ENCODE data around the gene LASP1.
A peak's percentile ranks its signal among the peaks of the same experiment; 100 is the strongest.

LASP1 gene

GRCh38 chr17:38870259-38871165 lies 654 bp downstream of the LASP1 start:
- DNase-seq: peak; percentile 90

GRCh38 chr17:38871247-38872015 lies 1.6 kb downstream of the LASP1 start:
- peak; percentile 94 for DNase-seq

DNA sequence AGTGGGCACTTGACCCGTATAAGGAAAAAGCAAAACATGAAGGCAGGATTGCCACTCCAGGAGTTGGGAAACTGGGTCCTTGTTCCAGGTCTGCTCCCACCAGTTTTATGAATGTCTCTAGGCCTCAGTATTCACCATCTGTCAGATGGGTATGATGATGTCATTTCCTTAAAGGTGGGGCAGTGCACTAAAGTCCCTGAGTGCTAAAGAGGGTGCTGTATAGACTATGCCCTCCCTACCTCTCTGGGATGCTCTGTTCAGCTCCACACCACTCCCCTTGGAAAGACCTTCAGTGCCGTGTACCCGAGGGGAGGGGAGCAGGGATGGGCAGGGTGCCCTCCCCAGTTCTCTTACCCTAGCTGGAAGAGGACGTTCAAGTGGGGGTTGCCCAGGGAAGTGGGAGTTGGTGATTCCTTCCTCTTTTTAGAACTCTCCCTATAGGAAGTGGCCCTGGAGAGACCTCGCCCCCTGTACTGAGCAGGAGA lies 2.2 kb downstream of the LASP1 start:
- DNase-seq: no peak

DNA sequence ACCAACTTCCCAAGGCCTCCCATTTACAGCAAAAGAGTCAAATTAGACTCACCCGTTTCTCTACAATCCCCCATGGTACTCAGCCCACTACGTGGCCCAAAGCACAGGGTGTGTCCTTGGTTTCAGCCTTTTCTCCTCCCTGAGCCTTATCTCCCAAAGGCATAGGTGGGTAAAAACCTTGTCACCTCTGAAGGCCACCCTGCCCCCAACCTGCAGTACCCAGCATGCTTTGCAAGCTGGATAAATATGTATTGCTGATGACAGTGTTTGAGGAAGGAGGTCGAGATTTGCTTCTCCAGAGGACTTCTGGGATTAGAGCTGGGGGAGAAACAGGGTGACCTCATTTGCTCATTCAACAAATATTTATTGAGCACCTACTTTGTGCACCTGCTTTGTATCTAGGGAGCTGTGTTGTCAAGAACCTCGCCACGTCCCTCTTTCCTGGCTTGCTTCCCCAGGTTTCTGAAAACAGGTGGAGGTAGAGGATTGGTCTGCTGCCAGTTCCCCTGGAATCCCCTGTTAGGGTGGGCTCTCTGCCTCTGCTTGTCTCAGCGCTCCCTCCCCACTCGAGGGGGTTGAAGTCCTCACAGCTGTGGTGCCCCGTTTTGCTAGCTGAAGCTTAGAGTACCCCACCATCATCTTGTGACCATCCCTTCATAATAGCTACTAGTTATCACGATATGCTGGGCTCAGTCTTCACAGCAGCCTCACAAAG lies 3.0 kb downstream of the LASP1 start:
- DNase-seq: peak; percentile 42

GRCh38 chr17:38873640-38874380 lies 4.0 kb downstream of the LASP1 start:
- DNase-seq: no peak

DNA sequence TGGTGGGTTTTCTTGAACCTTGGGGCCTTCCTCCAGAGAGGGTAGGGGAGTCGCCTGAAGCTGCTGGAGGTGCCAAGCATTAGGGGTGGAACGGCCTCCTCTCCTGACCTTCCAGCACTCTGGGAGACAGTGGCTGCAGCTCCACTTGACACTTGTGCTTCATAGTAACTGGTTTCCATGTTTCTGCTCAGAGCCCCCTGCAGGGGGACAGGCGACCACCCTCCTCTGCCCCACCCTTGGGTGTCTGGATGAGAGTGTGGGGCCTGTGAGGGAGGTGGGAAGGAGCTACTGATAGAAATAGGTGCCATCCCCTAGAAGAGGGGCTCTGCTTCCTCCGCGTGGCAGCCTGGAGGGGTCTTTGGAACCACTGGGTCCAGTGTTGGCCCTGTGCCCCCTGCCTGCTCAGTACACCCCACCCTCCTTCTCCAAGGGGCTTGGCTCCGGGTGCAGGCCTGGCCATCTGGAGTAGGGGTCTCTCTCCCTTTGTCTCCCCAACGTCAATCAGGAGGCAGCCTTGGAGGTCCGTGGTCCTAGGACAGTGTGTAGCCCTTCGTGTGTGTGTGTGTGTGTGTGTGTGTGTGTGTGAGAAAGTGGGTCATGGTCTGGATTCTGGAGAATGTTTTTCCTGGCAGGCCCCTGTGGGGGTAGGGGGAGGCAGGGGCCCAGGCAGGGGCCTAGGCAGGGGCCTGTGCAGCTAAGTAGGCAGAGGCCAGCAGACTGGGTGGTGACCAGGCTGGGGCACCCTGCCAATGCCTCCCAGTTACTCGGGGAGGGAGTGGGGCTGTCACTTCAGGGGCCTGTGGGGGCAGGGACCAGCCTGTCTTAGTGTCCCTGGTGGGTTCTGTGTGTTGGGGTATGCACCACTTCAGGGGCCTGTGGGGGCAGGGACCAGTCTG lies 4.9 kb downstream of the LASP1 start:
- peak; percentile 55 for DNase-seq

DNA sequence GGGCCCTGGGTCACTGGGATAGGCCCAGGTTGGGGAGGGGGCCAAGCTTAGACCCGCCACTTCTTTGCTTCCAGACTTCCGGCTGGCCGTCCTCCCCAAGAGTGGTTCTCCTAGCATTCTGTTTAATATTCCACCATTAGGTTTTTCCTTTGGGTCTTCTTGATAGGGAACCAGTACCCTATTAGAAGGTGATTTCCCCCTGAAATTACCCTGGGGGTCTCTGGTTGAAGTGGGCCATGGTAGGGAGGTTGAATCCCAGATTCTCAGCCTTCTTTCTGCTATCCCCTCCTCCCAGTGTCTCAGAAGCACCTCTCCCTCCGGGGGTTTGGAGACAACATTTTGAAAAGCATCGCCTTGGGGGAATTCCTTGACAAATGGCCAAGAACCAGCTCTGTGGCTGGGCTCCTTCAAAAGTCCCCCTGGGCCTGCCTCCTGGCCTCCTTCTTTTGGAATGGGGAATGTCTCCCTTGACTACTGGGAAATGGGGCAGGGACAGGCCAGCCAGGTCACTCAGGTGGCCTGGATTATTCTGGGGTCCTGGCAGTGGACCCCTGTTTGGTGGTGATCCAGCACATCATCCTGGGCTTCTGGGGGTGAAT lies 5.7 kb downstream of the LASP1 start:
- DNase-seq: no peak

GRCh38 chr17:38877130-38877851 lies 7.4 kb downstream of the LASP1 start:
- DNase-seq: no peak

GRCh38 chr17:38879878-38880665 lies 10.2 kb downstream of the LASP1 start:
- DNase-seq: no peak

DNA sequence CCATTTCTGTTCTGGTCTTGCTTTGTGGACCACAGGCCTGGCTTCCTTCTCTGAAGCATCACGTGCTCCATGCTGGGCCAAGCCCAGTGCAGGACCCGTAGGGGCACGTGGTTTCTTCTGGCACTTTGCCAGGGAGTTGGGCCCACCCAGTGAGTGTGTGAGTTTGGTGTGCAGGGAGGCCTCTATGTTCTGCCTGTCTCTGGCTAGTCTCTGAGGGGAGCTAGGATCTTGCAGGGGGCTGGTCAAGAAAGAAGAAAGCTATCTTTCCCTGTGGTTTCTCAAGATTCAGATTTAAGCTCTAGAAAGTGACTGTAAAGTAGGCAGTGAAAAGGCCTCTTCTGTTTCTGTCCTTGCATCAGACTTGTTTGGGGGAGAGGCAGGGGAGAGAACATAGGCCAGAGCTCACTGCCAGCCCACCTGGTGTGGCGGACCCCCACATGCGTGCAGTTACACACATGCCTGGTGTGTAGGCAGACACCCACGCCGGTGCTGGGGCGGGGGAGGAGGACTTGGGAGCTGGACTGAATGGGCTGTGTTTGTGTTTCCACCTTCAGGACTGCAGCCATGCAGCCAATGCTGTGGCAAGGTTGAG lies 11.8 kb downstream of the LASP1 start:
- DNase-seq: peak; percentile 93

DNA sequence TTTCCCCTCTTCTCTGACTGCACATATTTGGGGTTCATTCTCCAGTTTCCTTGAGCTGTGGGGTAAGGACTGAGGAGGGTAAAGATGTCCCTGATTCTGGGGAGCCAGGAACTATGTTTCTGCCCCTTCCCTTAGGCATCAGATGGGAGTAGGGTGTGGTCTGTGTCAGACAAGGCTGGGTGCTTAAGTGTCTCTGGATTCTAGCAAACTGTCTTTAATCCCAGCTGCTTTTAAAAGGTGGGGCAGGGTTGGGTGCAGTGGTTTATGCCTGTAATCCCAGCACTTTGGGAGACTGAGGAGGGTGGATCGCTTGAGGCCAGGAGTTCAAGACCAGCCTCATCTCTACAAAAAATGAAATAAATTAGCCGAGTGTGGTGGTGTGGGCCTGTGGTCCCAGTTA lies 13.0 kb downstream of the LASP1 start:
- no peak for DNase-seq

- no peak for DNase-seq
Measured at GRCh38 chr17:38883592-38884526, 14.0 kb downstream of the LASP1 start.

GRCh38 chr17:38885044-38885727 lies 15.3 kb downstream of the LASP1 start:
- DNase-seq: no peak

GRCh38 chr17:38885728-38886642 lies 16.1 kb downstream of the LASP1 start:
- DNase-seq: no peak

GRCh38 chr17:38886643-38887010 lies 16.8 kb downstream of the LASP1 start:
- DNase-seq: no peak

GRCh38 chr17:38888842-38889241 lies 19.0 kb downstream of the LASP1 start:
- DNase-seq: no peak
